ENCODE measurements around the gene NMRK2.

DNA sequence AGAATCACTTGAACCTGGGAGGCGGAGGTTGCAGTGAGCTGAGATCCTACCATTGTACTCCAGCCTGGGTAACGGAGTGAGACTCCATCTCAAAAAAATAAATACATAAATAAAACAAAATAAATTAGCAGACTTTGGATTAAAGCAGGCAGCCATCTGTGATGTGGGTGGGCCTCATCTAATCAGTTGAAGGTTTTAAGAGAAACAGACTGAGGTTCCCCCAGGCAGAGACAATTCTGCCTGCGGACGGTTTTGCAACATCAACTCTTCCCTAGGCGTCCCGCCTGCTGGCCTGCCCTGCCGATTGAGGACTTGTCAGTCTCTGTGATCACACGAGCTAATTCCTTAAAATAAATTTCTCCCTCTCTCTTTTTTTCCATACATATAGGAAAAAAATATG is 28.6 kb upstream of the NMRK2 start:
- no peak for TF ChIP-seq EP300 (IDR thresholded peaks at IDR 0.05; ENCODE audit: borderline replicate concordance)
- TF ChIP-seq ZBTB7A (IDR thresholded peaks at IDR 0.05; ENCODE audit: low read depth) = no peak
- TF ChIP-seq CEBPB (IDR thresholded peaks at IDR 0.05) = no peak
- TF ChIP-seq RAD21 (IDR thresholded peaks at IDR 0.05; ENCODE audit: low read depth) = no peak
- TF ChIP-seq, protein P1, sequence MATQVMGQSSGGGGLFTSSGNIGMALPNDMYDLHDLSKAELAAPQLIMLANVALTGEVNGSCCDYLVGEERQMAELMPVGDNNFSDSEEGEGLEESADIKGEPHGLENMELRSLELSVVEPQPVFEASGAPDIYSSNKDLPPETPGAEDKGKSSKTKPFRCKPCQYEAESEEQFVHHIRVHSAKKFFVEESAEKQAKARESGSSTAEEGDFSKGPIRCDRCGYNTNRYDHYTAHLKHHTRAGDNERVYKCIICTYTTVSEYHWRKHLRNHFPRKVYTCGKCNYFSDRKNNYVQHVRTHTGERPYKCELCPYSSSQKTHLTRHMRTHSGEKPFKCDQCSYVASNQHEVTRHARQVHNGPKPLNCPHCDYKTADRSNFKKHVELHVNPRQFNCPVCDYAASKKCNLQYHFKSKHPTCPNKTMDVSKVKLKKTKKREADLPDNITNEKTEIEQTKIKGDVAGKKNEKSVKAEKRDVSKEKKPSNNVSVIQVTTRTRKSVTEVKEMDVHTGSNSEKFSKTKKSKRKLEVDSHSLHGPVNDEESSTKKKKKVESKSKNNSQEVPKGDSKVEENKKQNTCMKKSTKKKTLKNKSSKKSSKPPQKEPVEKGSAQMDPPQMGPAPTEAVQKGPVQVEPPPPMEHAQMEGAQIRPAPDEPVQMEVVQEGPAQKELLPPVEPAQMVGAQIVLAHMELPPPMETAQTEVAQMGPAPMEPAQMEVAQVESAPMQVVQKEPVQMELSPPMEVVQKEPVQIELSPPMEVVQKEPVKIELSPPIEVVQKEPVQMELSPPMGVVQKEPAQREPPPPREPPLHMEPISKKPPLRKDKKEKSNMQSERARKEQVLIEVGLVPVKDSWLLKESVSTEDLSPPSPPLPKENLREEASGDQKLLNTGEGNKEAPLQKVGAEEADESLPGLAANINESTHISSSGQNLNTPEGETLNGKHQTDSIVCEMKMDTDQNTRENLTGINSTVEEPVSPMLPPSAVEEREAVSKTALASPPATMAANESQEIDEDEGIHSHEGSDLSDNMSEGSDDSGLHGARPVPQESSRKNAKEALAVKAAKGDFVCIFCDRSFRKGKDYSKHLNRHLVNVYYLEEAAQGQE (IDR thresholded peaks at IDR 0.05; ENCODE audit: low read depth) = no peak
- TF ChIP-seq, protein P2, sequence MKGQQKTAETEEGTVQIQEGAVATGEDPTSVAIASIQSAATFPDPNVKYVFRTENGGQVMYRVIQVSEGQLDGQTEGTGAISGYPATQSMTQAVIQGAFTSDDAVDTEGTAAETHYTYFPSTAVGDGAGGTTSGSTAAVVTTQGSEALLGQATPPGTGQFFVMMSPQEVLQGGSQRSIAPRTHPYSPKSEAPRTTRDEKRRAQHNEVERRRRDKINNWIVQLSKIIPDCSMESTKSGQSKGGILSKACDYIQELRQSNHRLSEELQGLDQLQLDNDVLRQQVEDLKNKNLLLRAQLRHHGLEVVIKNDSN (IDR thresholded peaks at IDR 0.05) = no peak

Data from Ishikawa (cell line).